ENCODE data around the gene SPAG6. TPM values are rescaled to one million over a fixed set of nuclear protein-coding genes. Genes with fewer than 3 reads are reported as not detected.

SPAG6 gene
- total and polyA plus RNA-seq, 9 of the 15 experiments (the other 6 are each of a cell fraction or from before 2014, with no cell fraction given): 3.5 to 23.1 (median 11.8) TPM

GRCh38 chr10:22447068-22447467 is 101.8 kb downstream of the SPAG6 start:
- Histone ChIP-seq H4K20me1 (replicated peaks; ENCODE audit: control insufficient read depth, insufficient read depth, low read length) (no peaks in the 10 kb centered on the region), H3K4me3 (no peak overlapping the region), H3K36me3 (ENCODE audit: control insufficient read depth, insufficient read depth, low read length) (no peaks in the 10 kb centered on the region), H3K27ac (ENCODE audit: extremely low read depth, low read depth, low read length) (no peak overlapping the region), H2AFZ (ENCODE audit: low read depth, low read length) (no peak overlapping the region), H3K79me2 (ENCODE audit: control insufficient read depth, insufficient read depth, low read length) (no peaks in the 10 kb centered on the region), H3K4me2 (ENCODE audit: insufficient read depth, low read length) (no peak overlapping the region), H3K4me1 (replicated peaks in 1 of 2; ENCODE audit: control insufficient read depth in 2 of 2, insufficient read depth in 2 of 2, low read length in 2 of 2) (no peaks in the 10 kb centered on the region), H3K9me1 (ENCODE audit: control insufficient read depth, insufficient read depth, low read length) (no peaks in the 10 kb centered on the region), H3K27me3 (ENCODE audit: control insufficient read depth in 2 of 2, insufficient read depth in 2 of 2, low read length in 2 of 2) (no peaks in the 10 kb centered on the region), H3K9ac (ENCODE audit: insufficient read depth in 1 of 2, low read depth in 2 of 2, low read length in 2 of 2) (no peak overlapping the region), H3K9me3 (replicated peaks; ENCODE audit: control insufficient read depth, insufficient read depth, low read depth, low read length) (no peaks in the 10 kb centered on the region)
- FAIRE-seq (peak; percentile 11), DNase-seq (ENCODE audit: extremely low read depth in 1 of 4, low spot score in 3 of 4) (no peak), ATAC-seq (no peak)
- WGBS (ENCODE audit: insufficient coverage, low coverage, missing lambda C conversion rate): 53% methylated on average over 2 of the region's 2 CpGs
- intact Hi-C loops (cut with micrococcal nuclease): no loop called here
- CTCF ChIA-PET (ENCODE audit: low intra/inter-chr PET ratio): no interaction called here
- TF ChIP-seq RHOXF2B (CRISPR knock-in tag; conservative IDR thresholded peaks at IDR 0.05): no peak
- TF ChIP-seq ZNF184 (CRISPR knock-in tag; IDR thresholded peaks at IDR 0.05): no peak
- TF ChIP-seq MEF2D (tag; conservative IDR thresholded peaks at IDR 0.05; ENCODE audit: low read depth): no peak
- no peak for TF ChIP-seq CEBPG (CRISPR knock-in tag; IDR thresholded peaks at IDR 0.05)
- TF ChIP-seq CEBPG (tag; conservative IDR thresholded peaks at IDR 0.05 in 1 of 2, IDR thresholded peaks at IDR 0.05 in 1 of 2): no peak
- TF ChIP-seq ZNF551 (CRISPR knock-in tag; IDR thresholded peaks at IDR 0.05): no peak
- TF ChIP-seq ZFP1 (CRISPR knock-in tag; IDR thresholded peaks at IDR 0.05): no peak
- TF ChIP-seq SRSF1 (IDR thresholded peaks at IDR 0.05; ENCODE audit: low read depth, low read length): no peak
- TF ChIP-seq, protein P1, sequence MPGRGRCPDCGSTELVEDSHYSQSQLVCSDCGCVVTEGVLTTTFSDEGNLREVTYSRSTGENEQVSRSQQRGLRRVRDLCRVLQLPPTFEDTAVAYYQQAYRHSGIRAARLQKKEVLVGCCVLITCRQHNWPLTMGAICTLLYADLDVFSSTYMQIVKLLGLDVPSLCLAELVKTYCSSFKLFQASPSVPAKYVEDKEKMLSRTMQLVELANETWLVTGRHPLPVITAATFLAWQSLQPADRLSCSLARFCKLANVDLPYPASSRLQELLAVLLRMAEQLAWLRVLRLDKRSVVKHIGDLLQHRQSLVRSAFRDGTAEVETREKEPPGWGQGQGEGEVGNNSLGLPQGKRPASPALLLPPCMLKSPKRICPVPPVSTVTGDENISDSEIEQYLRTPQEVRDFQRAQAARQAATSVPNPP (IDR thresholded peaks at IDR 0.05; ENCODE audit: borderline replicate concordance, insufficient read depth, insufficient read length): no peak
- TF ChIP-seq MNT (conservative IDR thresholded peaks at IDR 0.05): no peak
- TF ChIP-seq, protein P2, sequence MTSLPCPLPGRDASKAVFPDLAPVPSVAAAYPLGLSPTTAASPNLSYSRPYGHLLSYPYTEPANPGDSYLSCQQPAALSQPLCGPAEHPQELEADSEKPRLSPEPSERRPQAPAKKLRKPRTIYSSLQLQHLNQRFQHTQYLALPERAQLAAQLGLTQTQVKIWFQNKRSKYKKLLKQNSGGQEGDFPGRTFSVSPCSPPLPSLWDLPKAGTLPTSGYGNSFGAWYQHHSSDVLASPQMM (CRISPR knock-in tag; IDR thresholded peaks at IDR 0.05): no peak
- in situ Hi-C loops (cut with MboI): no loop called here
- POLR2A ChIA-PET: no interaction called here
- no TSS peak for BruUV-seq (replicated peaks)
